ENCODE results near the gene ARMC2. TPM values are rescaled to one million over a fixed set of nuclear protein-coding genes. Genes with fewer than 3 reads are reported as not detected.

Gene ARMC2
- total RNA-seq, 1 donor from 2014 or later: 9.5 TPM

GRCh38 chr6:108941281-108941680, 93.1 kb downstream of the ARMC2 start:
- intact Hi-C loops (cut with DNase I): no loop called here
- DNase-seq (no peak), ATAC-seq (ENCODE audit: poor library complexity) (no peak)

- no peak for DNase-seq
- intact Hi-C loops (cut with DNase I): no loop called here
- no peak for ATAC-seq (ENCODE audit: poor library complexity)
These were observed 93.6 kb downstream of the ARMC2 start for GRCh38 chr6:108941859-108942258.

GRCh38 chr6:108942556-108943492, 94.6 kb downstream of the ARMC2 start:
- ATAC-seq (ENCODE audit: poor library complexity) (no peak), DNase-seq (no peak)
- intact Hi-C loops (cut with DNase I): no loop called here

- intact Hi-C loops (cut with DNase I): no loop called here
These were observed 95.8 kb downstream of the ARMC2 start for GRCh38 chr6:108944071-108944470.

GRCh38 chr6:108944707-108945680, 96.8 kb downstream of the ARMC2 start:
- peak; percentile 67 for ATAC-seq (ENCODE audit: poor library complexity)
- peak; percentile 76 for DNase-seq
- intact Hi-C loops (cut with DNase I): loop anchor here (5.0 kb wide), 1 partner anchor 48 kb away; no protein-coding TSS in a partner anchor

More at GRCh38 chr6:108944071-108944470, 95.8 kb downstream of the ARMC2 start:
- ATAC-seq (ENCODE audit: poor library complexity) (no peak), DNase-seq (no peak)

GRCh38 chr6:108945681-108946159, 97.5 kb downstream of the ARMC2 start:
- intact Hi-C loops (cut with DNase I): loop anchor here (5.0 kb wide), 1 partner anchor 48 kb away; no protein-coding TSS in a partner anchor
- peak; percentile 86 for ATAC-seq (ENCODE audit: poor library complexity)
- peak; percentile 94 for DNase-seq

- DNase-seq (no peak), ATAC-seq (ENCODE audit: poor library complexity) (peak; percentile 50)
- intact Hi-C loops (cut with DNase I): loop anchor here (5.0 kb wide), 1 partner anchor 49 kb away; no protein-coding TSS in a partner anchor
These were observed 98.5 kb downstream of the ARMC2 start for GRCh38 chr6:108946695-108947094.

- ATAC-seq (ENCODE audit: poor library complexity): peak; percentile 30
- no peak for DNase-seq
- intact Hi-C loops (cut with DNase I): loop anchor here (5.0 kb wide), 1 partner anchor 50 kb away; no protein-coding TSS in a partner anchor
These were observed 99.1 kb downstream of the ARMC2 start for GRCh38 chr6:108947114-108947854.

- DNase-seq (peak; percentile 71), ATAC-seq (ENCODE audit: poor library complexity) (no peak)
- intact Hi-C loops (cut with DNase I): loop anchor here (2.0 to 5.0 kb wide), 2 partner anchors 47 to 51 kb away; no protein-coding TSS in a partner anchor
These were observed 100.0 kb downstream of the ARMC2 start for GRCh38 chr6:108948181-108948661.

- no peak for DNase-seq
- no peak for ATAC-seq (ENCODE audit: poor library complexity)
- intact Hi-C loops (cut with DNase I): no loop called here
These were observed 103.2 kb downstream of the ARMC2 start for GRCh38 chr6:108951351-108951953.

GRCh38 chr6:108952776-108953486, 104.7 kb downstream of the ARMC2 start:
- intact Hi-C loops (cut with DNase I): no loop called here
- ATAC-seq (ENCODE audit: poor library complexity): no peak
- no peak for DNase-seq

GRCh38 chr6:108953681-108954080, 105.5 kb downstream of the ARMC2 start:
- intact Hi-C loops (cut with DNase I): no loop called here
- ATAC-seq (ENCODE audit: poor library complexity): no peak
- DNase-seq: no peak

- intact Hi-C loops (cut with DNase I): no loop called here
- DNase-seq (no peak), ATAC-seq (ENCODE audit: poor library complexity) (no peak)
These were observed 107.2 kb downstream of the ARMC2 start for GRCh38 chr6:108955329-108955949.

GRCh38 chr6:108957221-108957620, 109.0 kb downstream of the ARMC2 start:
- intact Hi-C loops (cut with DNase I): no loop called here
- no peak for DNase-seq
- ATAC-seq (ENCODE audit: poor library complexity): peak; percentile 28

- ATAC-seq (ENCODE audit: poor library complexity) (no peak), DNase-seq (no peak)
- intact Hi-C loops (cut with DNase I): no loop called here
These were observed 110.9 kb downstream of the ARMC2 start for GRCh38 chr6:108958900-108959770.
